Measurements from ENCODE around the gene FBXL2.

The FBXL2 gene, protein sequence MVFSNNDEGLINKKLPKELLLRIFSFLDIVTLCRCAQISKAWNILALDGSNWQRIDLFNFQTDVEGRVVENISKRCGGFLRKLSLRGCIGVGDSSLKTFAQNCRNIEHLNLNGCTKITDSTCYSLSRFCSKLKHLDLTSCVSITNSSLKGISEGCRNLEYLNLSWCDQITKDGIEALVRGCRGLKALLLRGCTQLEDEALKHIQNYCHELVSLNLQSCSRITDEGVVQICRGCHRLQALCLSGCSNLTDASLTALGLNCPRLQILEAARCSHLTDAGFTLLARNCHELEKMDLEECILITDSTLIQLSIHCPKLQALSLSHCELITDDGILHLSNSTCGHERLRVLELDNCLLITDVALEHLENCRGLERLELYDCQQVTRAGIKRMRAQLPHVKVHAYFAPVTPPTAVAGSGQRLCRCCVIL

DNA sequence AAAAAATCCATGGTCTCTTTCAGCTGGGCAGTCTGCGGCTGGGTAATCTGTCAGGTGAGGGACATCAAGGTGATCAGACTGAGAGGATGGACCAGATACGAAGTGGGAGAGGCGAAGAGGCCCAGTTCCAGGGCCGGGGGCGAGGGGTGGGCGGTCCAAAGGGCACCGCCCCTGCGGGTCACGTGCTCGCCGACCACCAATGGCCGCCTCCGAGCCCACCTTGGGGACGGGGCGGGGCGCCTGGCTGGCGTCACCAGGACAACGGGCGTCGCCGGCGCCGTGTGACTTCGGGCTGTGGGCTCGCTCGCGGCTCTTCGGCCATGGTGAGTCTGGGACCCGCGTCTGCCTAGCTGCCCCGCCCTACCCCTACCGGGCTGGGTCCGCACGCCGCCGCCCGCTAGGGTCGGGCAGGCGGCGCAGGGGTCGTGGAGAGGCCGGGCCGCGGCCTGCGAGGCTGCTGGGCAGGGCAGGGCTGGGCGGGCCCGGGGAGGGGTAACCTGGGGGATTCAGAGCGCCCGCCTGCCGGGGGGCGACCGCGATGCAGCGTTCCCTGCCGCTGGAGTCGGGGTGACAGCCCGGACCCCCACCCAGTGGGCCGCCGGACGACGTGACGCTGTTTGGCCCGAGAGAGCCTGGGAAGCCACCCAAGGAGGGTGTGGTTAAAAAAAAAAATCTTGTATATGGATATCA is at the start of gene FBXL2:
Gene FBXL2, plus strand, starts transcription at position 250 of the 690 bp plus-strand sequence. Its CDS starts 71 bp downstream, at position 321.
- DNase-seq (ENCODE audit: low read depth in 4 of 4, low spot score in 1 of 4), result peak in 1 of 4 experiments; percentile 21

DNA sequence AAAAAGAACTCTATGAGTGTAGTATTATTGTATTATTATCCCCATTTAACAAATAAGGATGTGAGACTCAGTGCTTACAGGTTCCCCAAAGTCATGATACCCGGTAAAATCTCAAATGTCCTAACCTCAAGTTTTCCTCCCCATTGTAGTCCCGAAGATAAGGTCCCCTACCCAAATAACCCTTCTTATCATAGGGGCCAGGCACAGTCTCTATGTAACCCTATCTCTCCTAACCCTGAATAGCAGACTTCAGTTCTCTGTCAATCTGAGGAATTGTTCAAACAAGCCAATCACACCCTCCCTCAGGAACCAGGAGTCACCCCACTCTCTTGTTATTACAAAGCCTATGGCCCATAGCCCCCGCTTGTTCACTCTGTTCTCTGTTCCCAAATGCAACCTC is 48.2 kb upstream of the FBXL2 start:
- DNase-seq (ENCODE audit: low read depth in 4 of 4, low spot score in 1 of 4), result no peak

DNA sequence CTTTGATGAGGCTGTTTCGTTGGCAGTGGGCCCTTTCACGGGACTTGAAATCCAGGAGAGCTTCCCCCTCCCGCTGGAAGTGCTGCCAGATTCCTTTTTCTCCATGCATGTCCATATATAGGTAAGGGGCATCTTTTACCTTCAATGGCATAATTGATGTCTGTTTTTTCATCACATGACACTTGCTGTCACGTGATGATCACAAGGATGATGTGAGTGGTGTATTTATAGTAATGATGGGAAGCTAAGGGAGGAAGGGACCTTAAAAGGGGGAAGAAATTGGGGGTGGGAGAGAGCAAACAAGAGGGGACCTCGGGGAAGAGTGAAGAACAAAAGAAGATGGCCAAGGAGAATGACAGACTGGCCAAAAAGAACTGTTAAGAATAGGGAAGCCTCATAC is 47.3 kb upstream of the FBXL2 start:
- no peak for DNase-seq (ENCODE audit: low read depth in 4 of 4, low spot score in 1 of 4)

DNA sequence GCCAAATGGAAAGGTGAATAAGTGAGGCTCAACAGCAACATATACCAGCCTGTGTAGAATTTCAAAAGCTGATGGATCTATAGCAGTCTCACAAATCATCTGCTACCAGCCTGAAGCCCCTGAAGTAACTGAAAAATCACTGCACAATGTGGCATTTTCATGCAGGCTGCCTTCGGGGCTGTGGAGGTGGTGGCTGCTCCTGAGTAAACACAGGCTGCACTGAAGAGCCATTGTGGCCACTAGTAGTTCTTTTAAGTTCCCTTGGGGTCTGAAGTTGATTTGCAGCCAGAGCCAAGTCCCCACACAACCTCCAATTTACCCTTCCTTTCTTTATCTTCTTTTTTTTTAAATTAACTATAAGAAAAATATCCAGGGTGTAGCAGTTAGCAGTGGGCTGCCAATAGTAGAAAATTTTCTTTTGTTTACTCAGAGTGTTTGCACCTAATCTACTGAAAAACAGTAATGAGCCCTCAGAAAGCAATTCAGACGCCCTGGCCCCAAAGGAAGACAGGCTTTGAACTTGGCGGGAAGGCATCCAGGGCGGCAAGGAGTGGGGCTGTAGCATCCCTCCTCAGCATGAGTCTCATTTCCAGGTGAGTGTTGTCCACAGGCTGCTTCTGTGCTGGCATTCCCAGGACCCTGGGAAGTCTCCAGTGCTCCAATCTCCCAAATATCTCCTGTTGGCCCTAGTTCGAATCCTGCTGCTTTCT is 45.3 kb upstream of the FBXL2 start:
- DNase-seq (ENCODE audit: low read depth in 4 of 4, low spot score in 1 of 4), result no peak

DNA sequence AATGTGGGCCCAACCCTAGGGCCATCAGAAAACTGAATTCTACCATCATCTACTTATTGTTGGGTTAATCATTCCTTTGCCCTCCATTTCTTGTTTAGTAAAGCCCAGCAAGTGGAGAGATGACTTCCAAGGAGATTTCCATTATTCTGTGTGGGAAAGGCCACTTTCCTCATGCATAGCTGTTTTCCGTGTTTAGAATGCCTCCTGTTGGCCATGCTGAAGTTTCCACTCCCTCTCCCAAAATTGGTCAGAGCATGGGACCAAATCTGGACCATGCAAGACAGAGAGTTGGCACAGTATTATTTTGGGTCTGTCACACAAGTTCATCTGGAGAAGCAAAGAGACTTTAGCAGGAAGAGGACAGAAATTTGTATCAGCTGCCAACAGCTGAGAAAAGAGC is 43.4 kb upstream of the FBXL2 start:
- DNase-seq (ENCODE audit: low read depth in 4 of 4, low spot score in 1 of 4), result no peak

DNA sequence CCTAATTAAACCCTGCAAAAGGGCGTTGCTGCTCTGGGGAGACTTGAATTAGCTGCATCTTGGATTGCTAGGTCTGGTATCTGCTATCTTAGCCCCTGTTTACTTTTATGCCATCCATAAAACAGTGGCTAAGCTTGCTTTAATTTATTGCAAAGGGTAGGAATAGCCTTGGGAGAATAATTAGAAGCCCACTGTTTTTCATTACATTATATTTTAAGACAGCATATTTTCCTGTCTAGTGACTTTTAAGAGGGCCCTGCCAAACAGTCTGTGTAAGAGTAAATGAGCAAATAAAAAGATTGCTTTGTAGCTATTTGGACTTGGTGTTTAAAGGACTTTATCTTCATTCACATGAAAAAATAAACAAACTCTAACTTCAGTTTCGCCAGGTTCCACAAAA is 41.2 kb upstream of the FBXL2 start:
- DNase-seq (ENCODE audit: low read depth in 4 of 4, low spot score in 1 of 4), result no peak

DNA sequence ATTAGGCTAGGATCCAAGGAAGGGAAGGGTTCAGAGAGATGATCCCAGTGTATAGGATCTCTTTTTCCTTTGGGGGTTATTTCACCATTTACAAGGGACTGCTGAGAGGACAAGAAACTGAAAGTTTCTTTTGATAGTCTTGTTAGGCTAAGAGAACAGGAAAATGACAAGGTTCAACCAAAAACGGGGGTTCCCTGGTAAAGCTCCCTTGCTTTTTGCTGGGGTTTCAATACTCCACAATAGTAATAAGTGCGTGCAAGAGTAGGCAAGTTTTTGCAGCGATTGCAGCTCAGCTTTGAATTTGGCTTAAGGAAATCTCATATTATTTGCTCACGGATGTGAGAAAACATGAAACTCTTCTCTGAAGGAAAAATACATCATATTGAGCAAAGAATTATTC is 39.8 kb upstream of the FBXL2 start:
- no peak for DNase-seq (ENCODE audit: low read depth in 4 of 4, low spot score in 1 of 4)

DNA sequence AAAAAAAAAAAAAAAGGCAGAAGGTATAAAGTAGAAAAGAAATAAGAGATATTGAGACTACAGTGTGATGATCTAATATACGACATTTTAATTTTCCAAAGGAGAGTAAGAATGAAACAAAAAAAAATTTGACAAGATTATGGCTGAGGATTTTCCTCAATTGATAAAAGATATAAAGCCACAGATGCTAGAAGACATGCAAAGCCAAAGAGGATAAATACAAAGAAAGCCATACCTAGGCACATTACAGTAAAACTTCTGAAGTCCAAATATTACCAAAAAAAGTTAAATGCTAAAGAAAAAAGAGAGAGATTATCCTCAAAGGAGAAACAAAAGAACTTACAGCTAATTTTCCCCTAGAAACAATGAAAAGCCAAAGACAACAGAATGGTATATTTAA is 38.3 kb upstream of the FBXL2 start:
- DNase-seq (ENCODE audit: low read depth in 4 of 4, low spot score in 1 of 4), result no peak

DNA sequence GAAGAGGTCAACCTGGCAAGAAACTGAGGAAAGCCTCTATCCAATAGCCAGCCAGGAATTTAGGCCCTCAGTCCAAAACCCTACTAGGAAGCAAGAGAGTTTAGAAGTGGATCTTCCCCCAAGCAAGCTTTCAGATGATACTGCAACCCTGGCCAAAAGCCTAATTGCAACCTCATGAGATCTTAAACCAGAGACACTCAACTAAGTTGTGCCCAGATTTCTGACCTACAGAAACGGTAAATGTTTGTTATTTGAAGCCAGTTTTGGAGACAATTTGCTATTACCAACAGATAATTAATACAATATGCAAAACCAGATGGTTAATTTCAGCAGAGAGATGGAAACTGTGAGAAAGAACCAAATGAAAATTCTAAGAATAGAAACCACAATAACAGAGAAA is 37.0 kb upstream of the FBXL2 start:
- no peak for DNase-seq (ENCODE audit: low read depth in 4 of 4, low spot score in 1 of 4)

DNA sequence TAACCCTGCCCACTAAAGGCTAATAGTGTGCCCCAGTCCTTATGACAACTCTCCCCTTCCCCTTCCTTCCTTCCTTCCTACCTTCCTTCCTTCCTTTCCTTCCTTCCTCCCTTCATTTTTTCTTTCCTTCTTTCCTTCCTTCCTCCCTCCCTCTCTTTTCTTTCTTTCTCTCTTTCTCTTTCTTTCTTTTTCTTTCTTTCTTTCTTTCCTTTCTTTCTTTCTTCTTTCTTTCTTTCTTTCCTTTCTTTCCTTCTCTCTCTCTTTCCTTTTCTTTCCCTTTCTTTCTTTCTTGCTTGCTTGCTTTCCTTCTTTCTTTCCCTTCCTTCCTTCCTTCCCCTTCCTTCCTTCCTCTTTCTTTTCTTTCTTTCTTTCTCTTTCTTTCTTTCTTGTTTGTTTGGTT is 30.5 kb upstream of the FBXL2 start:
- DNase-seq (ENCODE audit: low read depth in 4 of 4, low spot score in 1 of 4), result no peak

DNA sequence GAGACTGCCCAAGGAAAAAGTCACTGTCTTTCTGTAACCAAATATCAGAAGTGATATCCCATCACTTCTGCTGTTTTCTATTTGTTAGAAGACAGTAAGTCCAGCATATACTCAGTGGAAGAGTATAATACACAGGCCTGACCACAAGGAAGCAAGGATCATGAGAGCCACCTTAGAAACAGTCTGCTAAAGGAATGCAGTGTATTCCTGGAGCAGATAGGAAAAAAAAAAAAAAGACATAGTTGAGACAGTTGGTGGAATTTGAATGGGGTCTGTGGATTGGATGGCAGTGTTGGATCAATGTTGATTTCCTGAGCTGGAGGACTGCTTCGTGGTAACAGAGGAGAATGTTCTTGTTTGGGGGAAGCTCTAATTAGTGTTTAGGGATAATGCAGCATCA is 26.5 kb upstream of the FBXL2 start:
- no peak for DNase-seq (ENCODE audit: low read depth in 4 of 4, low spot score in 1 of 4)

DNA sequence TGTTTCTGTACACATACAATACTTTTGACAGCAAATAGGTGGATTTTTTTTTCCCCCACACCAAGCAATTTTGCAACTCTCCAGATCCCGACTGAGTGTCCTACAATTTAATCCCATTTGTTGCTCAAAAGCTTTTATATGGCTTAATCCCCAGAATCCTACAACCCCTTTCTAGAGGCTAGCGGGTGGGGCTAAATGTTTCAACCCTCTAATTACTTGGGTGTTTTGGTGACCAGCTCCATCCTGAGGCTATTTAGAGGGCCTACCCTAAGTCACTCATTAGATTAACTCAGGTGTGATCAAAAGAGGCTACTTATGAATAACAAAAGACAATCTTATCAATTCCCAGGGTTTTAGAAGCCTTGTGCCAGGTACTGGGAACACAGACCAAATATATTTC is 21.0 kb upstream of the FBXL2 start:
- DNase-seq (ENCODE audit: low read depth in 4 of 4, low spot score in 1 of 4), result no peak

DNA sequence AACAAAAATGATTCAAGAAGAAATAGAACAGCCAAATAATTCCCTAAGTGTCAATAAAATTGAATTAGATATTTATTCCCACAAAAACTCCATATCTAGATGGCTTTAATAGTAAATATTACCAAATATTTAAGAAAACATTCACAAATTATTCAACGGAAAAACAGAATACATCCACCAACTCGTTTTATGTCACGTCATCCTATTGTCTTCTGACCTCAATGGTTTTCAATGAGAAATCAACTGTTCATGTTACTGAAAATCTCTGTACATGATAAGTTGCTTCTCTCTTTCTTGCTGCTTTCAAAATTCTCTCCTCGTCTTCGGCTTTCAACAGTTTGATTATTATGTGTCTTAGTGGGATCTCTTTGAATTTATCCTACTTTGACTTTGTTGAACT is 17.1 kb upstream of the FBXL2 start:
- DNase-seq (ENCODE audit: low read depth in 4 of 4, low spot score in 1 of 4), result no peak

DNA sequence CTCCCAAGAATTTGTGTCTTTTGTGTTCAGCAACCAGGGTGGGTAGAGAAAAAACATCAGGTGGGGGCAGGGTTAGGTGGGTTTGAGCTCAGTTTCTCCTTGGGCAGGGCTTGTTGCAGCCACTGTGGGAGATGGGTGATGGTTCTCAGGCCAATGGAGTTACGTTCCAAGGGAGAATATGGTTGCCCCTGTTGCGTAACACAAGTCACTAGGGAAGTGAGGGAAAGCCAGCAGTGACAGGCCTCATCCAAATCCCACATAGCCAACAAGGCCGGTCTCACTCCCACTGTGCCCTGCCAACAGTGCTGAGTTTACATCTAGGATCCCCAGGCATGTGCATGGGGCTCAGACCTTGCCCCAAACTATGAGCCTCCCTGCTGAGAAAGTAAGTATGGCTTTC is 7.9 kb upstream of the FBXL2 start:
- no peak for DNase-seq (ENCODE audit: low read depth in 4 of 4, low spot score in 1 of 4)

DNA sequence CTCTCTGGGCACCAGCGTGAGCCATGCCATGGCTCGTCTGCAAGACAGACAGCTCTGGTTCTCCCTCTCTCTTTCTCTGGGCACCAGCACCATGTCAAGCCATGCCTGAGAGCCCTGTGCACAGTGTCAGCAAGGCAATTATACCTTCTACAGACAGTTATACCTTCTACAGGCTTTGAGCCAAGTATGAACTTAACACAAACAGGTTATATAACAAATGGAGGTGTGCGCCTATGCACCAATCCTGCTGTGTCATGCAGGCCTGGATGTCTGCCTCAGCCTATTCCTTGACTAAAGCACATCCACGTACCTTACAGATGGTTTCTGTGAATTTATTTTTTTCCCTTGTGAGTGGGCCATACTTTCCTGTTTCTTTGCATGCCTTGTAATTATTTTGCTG is 5.9 kb upstream of the FBXL2 start:
- DNase-seq (ENCODE audit: low read depth in 4 of 4, low spot score in 1 of 4), result no peak

DNA sequence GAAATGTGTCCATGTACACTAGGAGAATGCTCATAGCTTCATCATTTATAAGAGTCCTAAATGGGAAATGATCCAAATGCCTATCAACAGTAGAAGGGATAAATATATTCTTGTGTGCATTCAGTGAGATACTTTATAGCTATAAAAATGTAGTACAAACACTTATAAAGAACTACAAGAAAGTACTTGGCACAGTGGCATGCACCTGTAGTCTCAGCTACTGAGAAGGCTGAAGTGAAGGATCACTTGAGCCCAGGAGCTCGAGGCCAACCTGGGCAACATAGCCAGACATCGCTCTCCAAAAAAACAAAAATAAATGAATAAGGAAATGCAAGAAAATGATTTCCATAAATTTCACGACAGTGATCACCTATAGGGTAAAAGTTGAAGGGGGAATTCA is 3.6 kb upstream of the FBXL2 start:
- no peak for DNase-seq (ENCODE audit: low read depth in 4 of 4, low spot score in 1 of 4)

DNA sequence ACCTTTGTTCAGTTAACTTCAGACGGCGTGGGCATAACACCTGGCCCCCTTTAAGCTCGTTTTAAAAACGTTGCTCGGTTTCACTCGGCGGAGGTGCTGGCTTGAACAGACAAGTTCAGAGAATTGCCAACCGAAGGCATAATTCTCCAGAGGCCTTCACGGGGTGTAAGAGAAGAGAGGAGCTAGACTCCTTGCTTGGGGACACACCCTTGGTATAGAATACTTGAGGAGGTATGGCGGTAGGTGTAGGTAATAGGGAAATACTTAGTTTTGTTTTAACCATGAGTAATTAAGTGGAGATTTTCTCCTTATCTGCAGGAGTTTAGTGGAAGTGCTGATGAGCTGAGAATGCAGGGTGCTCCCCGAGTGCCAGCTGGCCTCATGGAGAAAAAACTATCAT is 921 bp downstream of the FBXL2 start:
- DNase-seq (ENCODE audit: low read depth in 4 of 4, low spot score in 1 of 4), result no peak

DNA sequence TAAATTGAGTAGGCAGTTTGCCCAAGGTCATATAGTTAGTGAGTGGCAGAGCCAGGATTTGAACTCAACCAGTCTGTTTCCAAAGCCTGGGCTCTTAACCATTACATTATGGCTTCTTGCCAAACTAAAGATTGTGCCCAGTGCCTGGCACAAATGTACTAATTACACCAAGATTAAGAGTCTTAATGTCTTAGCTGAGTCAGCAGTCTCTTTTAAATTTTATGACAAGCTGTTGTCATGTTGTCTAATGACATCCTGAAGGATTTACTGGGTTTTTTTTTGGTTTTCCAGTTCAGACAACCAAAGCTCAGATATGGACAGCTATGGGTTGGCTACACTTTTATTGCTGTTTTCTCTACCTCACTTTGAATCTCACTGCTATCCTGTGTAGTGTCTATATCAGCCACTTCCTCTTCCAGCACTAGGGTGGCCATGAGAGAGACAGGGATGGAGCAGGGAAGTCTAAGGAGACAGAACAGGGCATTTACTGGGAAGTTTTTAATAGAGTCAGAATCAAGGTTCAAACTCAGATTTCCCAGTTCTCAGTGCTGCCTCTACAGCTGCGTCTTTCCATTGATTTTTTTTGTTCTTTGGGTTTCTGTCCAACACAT is 10.5 kb downstream of the FBXL2 start:
- no peak for DNase-seq (ENCODE audit: low read depth in 4 of 4, low spot score in 1 of 4)

DNA sequence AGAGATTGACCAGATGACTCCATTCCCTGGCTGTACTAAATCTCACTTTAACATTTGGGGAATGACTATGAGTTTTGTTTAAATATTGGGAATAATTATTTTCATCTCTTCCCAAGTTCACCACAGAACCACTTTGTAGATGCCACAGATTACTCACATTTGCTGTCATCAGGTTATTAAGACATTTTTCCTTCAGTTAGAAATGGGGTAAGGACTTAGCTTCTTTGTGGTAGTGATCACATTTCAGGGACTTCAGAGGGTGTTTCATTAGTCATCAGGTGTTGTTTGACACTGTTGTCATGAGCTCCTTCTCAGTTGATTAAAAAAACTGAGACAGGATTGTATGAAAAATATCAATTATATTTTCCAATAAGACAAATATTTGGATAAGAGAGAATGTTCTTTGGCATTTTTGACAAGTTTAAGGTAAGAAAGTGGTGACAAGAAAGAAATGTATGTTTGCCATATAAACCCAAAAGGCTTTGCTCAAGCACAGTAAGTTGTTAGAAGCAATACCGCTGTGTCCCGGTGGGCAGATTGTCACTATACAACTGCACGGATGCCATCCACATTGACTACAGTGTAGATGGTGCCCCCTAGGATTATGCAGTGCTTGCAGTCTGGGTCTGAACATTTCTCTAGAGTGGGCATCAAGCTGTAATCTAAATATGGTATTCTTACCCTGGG is 22.3 kb downstream of the FBXL2 start:
- DNase-seq (ENCODE audit: low read depth in 4 of 4, low spot score in 1 of 4), result no peak

DNA sequence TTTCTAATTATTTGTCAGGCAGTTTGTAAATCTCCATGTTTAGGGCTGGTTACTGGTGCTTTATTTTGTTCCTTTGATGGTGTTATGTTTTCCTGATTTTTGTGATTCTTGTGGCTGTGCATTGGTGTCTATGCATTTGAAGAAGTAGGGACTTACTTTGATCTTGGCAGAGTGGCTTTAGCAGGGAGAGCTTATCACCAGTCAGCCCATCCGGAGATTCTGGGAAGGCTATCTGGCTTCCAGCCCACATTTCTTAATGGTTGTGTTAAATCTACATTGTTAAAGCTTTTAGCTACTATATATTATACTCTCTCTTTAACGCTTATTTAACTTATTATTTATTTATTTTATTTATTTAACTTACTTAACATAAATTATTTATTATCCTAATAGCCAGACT is 35.1 kb downstream of the FBXL2 start:
- no peak for DNase-seq (ENCODE audit: low read depth in 4 of 4, low spot score in 1 of 4)

DNA sequence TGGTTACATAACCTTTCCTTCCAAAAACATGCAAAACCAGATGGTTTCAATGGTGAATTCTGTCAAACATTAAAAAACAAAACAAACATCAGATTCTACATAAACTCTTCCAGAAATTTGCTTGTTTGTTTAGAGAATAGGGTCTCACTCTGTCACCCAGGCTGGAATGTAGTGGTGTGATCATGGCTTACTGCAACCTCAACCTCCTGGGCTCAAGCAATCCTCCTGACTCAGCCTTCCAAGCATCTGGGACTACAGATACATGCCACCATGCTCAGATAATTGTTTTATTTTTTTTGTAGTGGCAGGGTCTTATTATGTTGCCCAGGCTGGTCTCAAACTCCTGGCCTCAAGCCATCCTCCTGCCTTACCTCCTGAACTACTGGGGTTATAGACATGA is 36.1 kb downstream of the FBXL2 start:
- DNase-seq (ENCODE audit: low read depth in 4 of 4, low spot score in 1 of 4), result no peak
